Prostate gland (tissue), 2 donors: ENCODE data around the gene BMP7.

Experiments used
- CTCF ChIP-seq, 4 experiments: fragments of 200-600 bp in 2 of 4; fragments of 450-650 bp in 2 of 4; sonication (generic) in 2 of 4; IDR thresholded peaks; 1 replicate in 3 of 4; 2 replicates in 1 of 4; pipeline ENCODE4 v1.5.1; 2016 to 2019; ENCODE audit warnings: antibody characterized with exemption in 4 of 4, mild to moderate bottlenecking in 2 of 4, moderate library complexity in 2 of 4
- POLR2AphosphoS5 ChIP-seq: sonication (generic); formaldehyde crosslinking; IDR thresholded peaks from one replicate; pipeline ENCODE4 v1.6.1; 2017; ENCODE audit warnings: antibody characterized with exemption

- TF ChIP-seq CTCF (IDR thresholded peaks at IDR 0.05) (no peak), POLR2AphosphoS5 (no peak)
Observed at GRCh38 chr20:57183457-57184009, 82.9 kb downstream of the BMP7 start.
